ENCODE measurements around the gene NKX2-8.

DNA sequence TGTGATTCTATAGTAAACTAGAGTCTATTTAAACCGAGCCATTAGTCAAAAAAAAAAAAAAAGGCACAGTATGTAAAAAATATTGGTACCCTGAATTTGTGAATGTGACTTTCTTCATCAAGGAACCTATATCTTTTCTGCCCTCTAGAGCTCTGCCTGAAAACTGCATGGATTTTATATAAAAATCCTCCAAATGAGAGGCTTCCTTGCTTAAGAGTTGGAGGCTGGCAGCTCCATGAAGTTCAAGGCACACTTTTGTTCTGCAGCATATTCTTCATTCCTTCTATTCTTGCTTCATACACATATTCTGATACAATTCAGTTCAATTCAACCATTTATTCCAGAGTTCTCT is 23.1 kb upstream of the NKX2-8 start:
- TF ChIP-seq, protein P1, sequence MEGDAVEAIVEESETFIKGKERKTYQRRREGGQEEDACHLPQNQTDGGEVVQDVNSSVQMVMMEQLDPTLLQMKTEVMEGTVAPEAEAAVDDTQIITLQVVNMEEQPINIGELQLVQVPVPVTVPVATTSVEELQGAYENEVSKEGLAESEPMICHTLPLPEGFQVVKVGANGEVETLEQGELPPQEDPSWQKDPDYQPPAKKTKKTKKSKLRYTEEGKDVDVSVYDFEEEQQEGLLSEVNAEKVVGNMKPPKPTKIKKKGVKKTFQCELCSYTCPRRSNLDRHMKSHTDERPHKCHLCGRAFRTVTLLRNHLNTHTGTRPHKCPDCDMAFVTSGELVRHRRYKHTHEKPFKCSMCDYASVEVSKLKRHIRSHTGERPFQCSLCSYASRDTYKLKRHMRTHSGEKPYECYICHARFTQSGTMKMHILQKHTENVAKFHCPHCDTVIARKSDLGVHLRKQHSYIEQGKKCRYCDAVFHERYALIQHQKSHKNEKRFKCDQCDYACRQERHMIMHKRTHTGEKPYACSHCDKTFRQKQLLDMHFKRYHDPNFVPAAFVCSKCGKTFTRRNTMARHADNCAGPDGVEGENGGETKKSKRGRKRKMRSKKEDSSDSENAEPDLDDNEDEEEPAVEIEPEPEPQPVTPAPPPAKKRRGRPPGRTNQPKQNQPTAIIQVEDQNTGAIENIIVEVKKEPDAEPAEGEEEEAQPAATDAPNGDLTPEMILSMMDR (IDR thresholded peaks at IDR 0.05), result no peak
- no peak for TF ChIP-seq EP300 (IDR thresholded peaks at IDR 0.05)
